B cell (primary cell): ENCODE results near the gene COG2.

Experiments
- CTCF ChIP-seq: fragments of 200-600 bp; IDR thresholded peaks from one replicate; pipeline ENCODE4 v1.8.0; 2022; ENCODE audit warnings: antibody characterized with exemption, mild to moderate bottlenecking
- EZH2 ChIP-seq: IDR thresholded peaks from 2 replicates; pipeline ENCODE4 v1.6.1; 2012; ENCODE audit warnings: borderline replicate concordance, low read depth, mild to moderate bottlenecking, moderate library complexity, low read length; ENCODE audit not compliant: insufficient read depth, poor library complexity, severe bottlenecking

DNA sequence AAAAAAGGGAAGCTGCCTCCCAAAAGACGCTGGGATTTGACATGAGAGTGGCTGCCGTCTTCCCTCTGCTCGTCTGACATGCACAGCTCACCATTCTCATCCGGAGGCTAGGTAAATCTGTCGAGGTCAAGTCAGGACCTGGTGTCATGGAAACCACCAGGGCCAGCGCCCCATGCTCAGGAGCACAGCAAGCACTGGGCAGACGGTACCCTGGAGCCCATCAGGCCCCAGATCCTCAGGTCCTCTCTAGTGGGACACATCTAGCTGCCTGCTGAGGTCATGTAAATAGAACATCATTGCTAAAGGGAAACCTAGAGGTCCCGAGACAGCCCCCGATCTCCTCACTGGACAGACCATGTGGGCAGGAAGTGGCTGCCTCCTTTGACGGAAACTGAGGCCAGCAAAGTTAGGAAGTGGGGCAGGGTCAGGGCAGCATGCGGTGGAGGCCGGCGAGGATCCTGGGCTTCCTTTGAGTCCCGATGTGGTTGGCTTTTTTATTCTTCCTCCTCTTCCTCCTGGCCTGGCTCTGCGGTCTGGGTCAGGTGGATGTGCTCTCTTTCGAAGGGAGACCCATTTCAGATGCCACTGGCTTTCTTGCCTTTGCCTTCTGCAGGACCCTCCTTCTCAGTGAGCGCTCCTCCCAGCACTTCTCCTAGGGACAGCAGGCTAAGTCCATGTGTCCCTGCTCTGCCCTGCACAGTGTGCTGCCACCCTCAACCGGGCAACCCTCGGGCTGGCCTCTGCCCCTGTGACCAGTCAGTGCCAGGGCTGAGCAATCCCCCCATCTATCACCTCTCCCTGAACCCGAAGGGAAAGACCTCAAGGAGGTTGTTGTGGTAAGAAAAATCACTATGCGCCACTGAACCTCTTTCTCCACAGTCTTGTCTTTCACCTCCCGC is 65.7 kb downstream of the COG2 start:
- TF ChIP-seq CTCF (no peak), EZH2 (no peak)
